Epidermal melanocyte (primary cell): ENCODE data around the gene CADPS2.

Experiments
- DNase-seq: peaks from one replicate; pipeline ENCODE4 v3.0.0; 2011; ENCODE audit warnings: low spot score; ENCODE audit not compliant: insufficient read length

The CADPS2 gene

GRCh38 chr7:122535086-122535485, 351.2 kb downstream of the CADPS2 start:
- DNase-seq = no peak

- DNase-seq = no peak
These were observed 353.6 kb downstream of the CADPS2 start for GRCh38 chr7:122532406-122533269.

- peak; percentile 21 for DNase-seq
These were observed 357.3 kb downstream of the CADPS2 start for GRCh38 chr7:122528879-122529481.

GRCh38 chr7:122525355-122525754, 360.9 kb downstream of the CADPS2 start:
- no peak for DNase-seq

GRCh38 chr7:122521767-122522166, 364.5 kb downstream of the CADPS2 start:
- no peak for DNase-seq

GRCh38 chr7:122520971-122521555, 365.2 kb downstream of the CADPS2 start:
- DNase-seq = no peak

GRCh38 chr7:122518488-122518887, 367.8 kb downstream of the CADPS2 start:
- no peak for DNase-seq

- no peak for DNase-seq
These were observed 368.7 kb downstream of the CADPS2 start for GRCh38 chr7:122517576-122517975.

GRCh38 chr7:122515404-122515803, 370.9 kb downstream of the CADPS2 start:
- DNase-seq = no peak

- no peak for DNase-seq
These were observed 375.0 kb downstream of the CADPS2 start for GRCh38 chr7:122511268-122511667.

- DNase-seq = no peak
These were observed 378.7 kb downstream of the CADPS2 start for GRCh38 chr7:122507591-122507990.

GRCh38 chr7:122492007-122492406, 394.3 kb downstream of the CADPS2 start:
- no peak for DNase-seq

- DNase-seq = no peak
These were observed 398.0 kb downstream of the CADPS2 start for GRCh38 chr7:122488241-122488640.

GRCh38 chr7:122487131-122487530, 399.1 kb downstream of the CADPS2 start:
- DNase-seq = no peak

- no peak for DNase-seq
These were observed 400.4 kb downstream of the CADPS2 start for GRCh38 chr7:122485856-122486255.

GRCh38 chr7:122482212-122482611, 404.0 kb downstream of the CADPS2 start:
- no peak for DNase-seq

GRCh38 chr7:122470859-122471258, 415.4 kb downstream of the CADPS2 start:
- no peak for DNase-seq

- no peak for DNase-seq
These were observed 417.3 kb downstream of the CADPS2 start for GRCh38 chr7:122468945-122469344.

GRCh38 chr7:122467661-122468449, 418.4 kb downstream of the CADPS2 start:
- no peak for DNase-seq

- no peak for DNase-seq
These were observed 421.0 kb downstream of the CADPS2 start for GRCh38 chr7:122465296-122465695.

- DNase-seq = no peak
These were observed 422.6 kb downstream of the CADPS2 start for GRCh38 chr7:122463631-122464030.

- DNase-seq = no peak
These were observed 425.3 kb downstream of the CADPS2 start for GRCh38 chr7:122460936-122461335.
